GM21367 (cell line): ENCODE measurements around the gene RCBTB1.
"Not testable (repeated sequence)": the region's sequence is repeated elsewhere in the genome, so short reads cannot be mapped to it uniquely, and the experiment has no call there.

Source experiments
- ATAC-seq: cut with Tn5 transposase; IDR thresholded peaks from one replicate; pipeline ENCODE4 v1.9.1; 2021; ENCODE audit not compliant: unreplicated experiment

RCBTB1 gene

DNA sequence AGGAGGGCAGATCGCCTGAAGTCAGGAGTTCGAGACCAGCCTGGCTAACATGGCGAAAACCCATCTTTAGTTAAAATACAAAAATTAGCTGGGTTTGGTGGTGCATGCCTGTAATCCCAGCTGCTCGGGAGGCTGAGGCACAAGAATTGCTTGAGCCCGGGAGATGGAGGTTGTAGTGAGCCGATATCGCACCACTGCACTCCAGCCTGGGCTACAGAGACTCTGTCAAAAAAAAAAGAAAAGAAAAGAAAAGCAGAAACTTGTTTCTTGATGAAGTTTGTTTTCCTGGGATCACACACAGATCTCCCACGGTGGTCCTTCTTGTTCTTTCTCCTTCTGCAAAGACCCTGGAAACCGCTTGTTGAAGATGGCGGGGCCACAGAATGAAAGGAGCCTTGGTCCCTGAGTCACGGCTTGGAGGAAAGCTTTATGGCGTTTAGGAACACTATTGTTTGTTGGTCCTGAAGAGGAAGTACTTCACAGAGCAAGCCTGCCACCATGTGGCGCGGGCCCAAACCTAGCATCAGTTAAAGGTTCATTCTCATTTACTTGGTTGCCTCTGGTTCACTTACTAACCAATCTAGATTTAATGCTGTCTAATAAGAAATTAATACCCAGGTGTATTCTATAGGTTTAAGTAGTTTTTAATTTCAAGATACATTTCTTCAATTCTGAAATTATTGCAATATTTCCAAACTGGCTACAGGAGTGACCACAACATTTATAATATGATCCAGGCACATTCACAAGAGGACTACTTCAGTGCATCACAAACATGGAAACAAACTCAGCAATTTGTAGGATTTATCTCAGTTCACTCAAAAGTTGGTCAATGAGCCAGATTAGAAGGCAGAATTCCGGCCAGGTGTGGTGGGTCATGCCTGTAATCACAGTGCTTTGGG, 21.6 kb upstream of the RCBTB1 start:
- peak; percentile 92 for ATAC-seq

DNA sequence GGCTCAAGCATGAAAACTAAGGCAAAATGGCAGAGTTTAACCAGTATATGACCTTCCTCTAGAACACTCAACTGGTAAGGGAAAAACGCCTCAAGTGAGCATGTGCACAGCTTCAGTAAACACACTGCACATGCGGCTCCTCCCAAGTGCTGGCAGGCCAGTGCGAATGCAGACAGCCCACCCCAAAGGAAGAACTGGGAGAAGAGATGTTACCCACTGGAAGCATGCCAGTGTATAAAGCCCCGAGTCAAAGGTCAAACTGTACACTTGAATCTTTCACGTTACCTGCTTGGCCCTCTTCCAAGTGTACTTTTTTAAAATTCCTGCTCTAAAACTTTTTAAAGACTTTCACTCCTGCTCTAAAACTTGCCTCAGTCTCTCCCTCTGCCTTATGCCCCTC, 19.2 kb upstream of the RCBTB1 start:
- ATAC-seq, result no peak

DNA sequence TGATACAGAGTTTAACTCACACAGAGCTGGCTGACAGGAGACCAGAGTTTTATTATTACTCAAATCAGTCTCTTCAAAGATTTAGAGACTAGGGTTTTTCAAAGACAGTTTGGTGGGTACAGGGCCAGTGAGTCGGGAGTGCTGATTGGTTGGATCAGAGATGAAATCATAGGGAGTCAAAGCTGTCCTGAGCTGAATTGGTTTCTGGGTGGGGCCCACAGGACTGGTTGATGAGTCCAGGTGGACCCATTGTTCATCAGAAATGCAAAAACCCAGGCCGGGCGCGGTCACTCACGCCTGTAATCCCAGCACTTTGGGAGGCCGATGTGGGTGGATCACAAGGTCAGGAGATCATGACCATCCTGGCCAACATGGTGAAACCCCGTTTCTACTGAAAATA, 17.3 kb upstream of the RCBTB1 start:
- not testable (repeated sequence) for ATAC-seq

DNA sequence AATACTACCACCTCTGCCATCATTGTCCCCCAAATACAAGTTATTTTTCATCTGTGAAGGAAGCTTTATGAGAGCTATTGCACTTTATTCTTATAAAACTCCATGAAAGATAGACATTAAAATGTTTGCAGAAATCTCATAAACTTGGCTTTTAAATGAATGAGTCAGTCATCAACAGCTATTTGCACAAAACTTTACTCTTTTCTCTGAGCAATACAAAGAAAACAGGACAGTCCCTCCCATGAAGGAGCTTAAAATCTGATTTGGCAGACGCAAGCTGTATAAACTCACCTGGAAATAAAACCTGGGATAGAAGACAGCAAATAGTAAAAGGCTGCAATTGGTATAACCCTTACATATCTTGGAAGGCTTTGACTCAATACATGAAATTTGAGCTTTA, 16.6 kb upstream of the RCBTB1 start:
- ATAC-seq, result no peak

DNA sequence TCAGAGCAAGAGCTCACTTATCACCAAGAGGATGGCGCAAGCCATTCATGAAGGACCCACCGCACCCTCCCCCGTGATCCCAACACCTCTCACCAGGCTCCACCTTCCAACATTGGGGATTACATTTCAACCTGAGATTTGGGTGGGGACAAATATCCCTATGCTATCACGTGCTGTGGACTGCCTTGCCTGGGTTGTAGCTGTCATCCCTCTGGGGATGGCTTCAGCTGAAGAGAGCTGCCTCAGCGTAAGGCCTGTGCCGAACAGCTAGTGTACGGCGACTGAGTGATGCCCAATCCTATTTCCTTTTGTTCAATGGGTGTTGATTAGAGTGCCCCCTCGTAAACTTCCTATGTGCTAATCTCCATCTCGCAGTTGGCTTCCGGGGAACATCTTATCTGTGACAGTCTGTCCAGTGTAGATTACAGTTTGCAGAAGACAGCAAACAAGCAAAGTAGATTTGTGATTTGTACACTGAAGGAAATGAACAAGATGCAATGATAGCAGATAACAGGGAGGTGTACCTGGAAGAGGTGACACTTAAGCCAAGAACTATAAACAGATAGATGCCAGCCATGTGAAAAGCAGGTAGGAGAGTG, 11.8 kb upstream of the RCBTB1 start:
- no peak for ATAC-seq

DNA sequence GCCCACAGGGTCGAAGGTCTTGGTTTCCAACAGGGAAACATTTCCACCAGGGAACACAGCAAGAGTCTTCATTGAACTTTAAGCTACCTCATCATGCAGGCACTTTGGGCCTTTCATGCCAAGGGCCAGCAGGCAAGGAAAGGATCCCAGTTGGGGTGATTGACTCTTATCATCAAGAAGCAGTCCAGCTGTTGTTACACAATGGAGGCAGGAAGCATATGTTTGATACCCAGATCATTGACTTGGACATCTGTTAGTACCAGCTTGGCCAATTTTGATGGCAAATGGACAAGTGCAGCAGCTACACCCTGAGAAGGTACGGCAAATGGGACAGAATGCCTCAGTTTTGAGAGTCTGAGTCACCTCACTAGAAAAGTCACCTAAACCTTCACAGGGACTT, 10.9 kb upstream of the RCBTB1 start:
- ATAC-seq, result no peak

DNA sequence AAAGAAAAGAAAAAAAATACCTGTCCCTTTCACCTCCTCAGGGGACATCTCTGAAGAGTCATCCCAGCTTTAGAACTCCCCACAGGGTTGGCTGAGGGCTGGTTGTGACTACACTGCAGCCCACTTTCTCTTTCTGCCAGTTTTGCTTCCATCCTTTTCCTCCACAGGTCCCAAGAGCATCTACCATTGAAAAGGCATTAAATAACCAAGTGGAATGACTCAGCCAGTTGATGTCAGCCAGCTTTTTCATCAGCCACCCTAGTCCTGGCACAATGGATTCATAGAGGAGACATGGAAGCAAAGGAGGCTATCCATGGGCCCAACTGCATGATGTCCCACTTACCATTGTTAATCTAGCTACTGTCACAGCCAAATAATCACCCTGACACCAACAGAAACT, 9.2 kb upstream of the RCBTB1 start:
- ATAC-seq, result no peak

DNA sequence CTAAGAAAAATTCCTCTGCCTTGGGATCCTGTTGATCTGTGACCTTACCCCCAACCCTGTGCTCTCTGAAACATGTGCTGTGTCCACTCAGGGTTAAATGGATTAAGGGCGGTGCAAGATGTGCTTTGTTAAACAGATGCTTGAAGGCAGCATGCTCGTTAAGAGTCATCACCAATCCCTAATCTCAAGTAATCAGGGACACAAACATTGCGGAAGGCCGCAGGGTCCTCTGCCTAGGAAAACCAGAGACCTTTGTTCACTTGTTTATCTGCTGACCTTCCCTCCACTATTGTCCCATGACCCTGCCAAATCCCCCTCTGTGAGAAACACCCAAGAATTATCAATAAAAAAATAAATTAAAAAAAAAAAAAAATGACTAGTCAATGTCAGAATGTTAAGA, 8.5 kb upstream of the RCBTB1 start:
- not testable (repeated sequence) for ATAC-seq

DNA sequence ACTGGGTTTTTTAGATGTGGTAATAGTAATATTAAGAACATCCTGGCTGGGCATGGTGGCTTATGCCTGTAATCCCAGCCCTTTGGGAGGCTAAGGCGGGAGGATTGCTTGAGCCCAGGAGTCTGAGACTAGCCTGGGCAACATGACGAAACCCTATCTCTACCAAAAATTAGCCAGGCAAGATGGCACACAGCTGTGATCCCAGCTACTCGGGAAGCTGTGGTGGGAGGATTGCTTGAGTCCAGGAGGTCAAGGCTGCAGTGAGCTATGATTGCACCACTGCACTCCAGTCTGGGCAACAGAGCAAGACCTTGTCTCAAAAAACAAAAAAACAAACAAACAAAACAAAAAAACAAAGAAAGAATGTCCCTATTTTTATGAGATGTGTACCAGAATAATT, 5.4 kb upstream of the RCBTB1 start:
- not testable (repeated sequence) for ATAC-seq

DNA sequence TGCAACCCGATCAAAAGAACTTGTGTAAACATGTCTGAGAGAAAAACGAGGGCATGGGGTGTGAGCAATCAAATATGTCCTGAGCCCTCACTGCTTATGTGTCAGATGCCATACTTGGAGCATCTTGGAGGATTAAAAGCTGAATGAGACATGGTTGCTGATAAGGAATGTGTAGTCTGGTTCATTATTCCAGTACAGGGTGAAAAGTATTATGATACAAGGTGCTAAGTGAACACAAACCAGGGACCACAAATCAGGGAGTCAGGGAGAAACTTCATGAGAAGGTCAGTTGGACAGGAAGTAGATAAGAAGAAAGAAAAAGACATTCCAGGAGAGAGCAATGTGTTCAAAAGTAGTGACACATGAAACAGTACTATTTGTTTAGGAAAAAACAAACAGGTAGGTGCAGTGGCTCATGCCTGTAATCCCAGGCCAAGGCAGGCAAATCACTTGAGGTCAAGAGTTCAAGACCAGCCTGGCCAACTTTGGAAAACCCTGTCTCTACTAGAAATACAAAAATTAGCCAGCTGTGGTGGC, 2.0 kb upstream of the RCBTB1 start:
- ATAC-seq, result no peak

DNA sequence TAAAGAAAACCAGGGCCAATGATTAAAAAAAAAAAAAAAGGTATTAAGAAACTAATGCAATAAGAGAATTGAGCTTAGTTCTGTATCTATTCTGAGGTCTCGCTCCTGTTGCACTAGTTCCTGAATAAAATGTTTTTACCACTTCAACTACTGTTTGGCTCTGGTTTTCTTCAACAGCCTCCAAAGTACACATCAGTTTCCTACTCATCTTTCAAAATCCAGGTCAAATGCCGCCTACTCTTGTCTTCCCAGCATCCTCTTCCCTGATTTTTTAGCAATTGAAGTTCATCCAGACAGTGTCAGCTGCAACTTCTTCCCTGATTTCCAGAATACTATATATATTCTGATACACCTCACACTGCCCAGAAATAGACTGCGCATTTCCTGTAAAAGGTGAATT, 1.4 kb upstream of the RCBTB1 start:
- ATAC-seq, result no peak

DNA sequence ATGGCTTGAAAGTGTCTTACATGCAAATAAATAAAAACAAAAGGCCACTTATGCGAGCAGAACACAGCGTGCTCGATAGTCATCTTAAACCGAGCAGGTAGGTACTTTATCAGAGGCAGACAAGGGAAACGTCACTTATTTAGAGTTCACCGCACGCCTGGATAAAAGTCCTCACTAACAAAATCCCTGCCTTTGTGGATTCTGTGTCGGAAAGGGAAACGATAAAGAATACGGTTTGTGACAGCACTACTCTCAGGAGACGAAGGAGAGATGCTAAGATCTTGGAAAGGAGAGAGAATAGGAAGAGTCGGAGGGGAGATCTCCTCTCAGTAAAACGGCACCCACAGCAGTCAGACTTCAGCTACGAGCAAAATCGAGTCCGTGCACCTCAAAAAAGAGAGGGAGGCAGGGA, 581 bp downstream of the RCBTB1 start:
- peak; percentile 12 for ATAC-seq

DNA sequence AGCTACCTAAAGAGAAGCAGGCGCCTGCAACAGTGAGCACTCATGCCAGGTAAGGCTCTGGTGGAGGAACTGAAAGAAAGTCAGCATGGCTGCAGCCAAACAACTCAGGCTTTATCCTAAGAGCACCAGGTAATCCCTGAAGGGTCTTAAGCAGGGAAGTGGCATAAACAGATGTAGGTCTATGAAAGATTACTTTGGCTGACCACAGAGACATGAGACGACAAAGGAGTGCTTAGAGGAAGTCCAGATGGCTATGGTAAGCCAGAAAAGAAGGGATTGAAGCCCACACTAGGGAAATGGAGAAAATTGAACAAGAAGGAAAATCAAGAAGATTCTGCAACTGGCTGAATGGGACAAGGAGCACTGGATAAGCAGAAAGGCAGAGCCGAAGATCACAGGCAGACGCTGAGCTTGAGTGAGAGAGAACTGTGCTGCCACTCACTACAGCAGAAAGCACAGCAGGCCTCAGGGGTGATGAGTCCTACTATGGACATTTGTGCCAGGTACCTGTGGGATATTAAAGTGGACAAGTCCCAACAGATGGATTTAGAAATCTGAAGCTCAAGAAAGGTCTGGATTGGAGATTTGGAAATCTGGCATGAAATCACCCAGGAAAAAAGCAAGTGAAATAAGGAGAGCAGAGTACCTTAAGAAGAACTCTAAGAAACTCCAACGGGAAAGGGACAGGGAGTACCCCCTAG, 4.2 kb downstream of the RCBTB1 start:
- ATAC-seq, result no peak

DNA sequence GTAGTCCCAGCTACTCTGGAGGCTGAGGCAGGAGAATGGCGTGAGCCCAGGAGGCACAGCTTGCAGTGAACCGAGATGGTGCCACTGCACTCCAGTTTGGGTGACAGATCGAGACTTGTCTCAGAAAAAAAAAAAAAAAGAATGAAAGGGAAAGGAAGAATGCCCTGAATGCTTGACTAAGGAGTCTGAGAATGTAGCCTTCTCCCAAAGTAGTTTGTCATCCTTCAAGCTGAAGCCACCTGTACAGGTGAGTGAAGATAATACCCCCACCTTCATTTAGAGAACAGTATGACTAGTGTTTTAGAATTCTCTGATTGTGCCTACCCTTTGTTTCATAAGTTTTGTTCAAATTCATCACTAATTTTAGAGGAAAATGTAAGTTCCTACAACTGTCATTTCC, 5.9 kb downstream of the RCBTB1 start:
- ATAC-seq, result no peak

DNA sequence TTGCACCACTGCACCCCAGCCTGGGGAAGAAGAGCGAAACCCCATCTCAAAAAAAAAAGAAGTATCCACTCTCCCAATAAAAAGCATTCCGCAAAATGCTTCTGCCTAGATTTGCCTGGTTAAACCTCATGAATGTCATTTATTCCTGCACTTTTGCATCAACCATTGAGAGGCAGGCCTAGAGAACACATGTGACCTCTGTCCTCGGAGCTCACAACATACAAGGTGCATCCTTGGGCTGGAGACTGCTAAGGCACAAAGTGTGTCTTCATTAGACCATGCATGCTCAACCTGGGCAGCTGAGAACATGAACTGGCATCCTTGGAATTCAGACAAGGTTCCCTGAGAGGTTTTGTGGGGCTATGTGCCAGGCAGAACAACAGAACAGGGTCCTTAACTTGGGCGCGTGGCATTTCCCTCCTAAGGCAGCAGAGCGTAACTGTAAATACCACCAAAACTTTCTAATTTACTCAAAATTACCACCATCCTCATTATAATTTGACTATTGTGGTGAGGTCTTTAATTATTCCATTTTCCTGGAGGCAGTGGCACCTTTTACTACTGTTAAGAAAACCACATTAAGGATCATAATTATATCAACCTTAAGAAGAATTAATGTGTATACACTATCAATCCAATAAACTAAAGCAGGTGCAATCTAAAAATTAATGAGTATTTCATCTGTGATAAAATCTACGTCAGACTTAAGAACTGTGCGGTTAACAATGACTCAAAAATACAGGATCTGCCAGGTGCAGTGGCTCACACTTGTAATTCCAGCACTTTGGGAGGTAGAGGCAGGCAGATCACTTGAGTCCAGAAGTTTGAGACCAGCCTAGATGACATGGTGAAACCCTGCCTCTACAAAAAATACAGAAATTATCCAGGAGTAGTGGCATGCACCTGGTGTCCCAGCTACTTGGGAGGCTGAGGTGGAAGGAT, 13.8 kb downstream of the RCBTB1 start:
- ATAC-seq, result no peak

DNA sequence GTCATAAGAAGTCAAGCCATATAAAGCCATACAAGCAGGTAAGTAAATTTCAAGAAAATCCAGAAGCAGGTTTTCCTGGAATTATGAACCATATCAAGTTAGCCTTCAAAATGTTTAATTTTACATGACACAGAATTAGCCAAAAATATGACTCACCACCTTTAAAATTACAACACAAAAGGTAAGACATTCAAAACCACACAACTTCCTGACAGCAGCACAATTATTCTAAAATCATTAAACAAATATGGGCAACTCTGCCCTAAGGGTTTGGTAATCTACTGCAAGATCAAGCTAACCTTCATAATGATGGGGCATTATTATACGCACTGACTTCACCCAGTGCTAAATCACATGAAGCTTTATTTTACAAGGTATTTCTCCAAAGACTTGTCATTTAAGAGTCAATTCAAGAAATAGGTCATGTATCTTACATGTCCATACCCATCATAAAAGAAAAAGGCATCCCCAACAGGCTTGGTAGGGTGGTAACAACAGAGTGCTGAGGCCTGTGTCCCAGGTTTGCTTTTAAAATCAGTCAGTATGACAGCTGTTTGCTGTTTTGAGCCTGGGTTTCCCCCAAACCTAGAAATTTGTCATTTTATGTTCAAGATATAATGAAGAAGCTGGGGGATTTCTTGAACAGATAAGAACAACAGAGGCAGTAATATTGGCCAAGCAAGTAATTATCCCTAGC, 15.2 kb downstream of the RCBTB1 start:
- no peak for ATAC-seq

DNA sequence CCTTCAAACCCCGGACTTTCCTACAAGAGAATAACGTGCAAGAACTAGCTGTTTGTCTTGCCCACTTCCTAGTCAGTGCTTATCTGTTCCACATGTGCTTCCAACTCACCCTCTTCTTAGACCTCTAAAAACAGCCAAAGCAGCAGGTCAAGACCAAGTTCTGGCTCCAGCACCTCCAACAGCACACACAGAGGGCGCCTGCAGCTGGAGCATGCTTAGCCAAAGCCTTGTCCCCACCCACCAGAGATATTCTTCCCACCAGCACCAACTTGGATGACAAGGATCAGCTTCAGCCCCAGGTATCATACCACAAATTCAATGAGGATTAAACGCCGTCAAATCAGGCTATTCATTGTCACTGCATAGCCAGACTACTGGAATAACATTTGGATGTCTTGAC, 17.9 kb downstream of the RCBTB1 start:
- no peak for ATAC-seq

DNA sequence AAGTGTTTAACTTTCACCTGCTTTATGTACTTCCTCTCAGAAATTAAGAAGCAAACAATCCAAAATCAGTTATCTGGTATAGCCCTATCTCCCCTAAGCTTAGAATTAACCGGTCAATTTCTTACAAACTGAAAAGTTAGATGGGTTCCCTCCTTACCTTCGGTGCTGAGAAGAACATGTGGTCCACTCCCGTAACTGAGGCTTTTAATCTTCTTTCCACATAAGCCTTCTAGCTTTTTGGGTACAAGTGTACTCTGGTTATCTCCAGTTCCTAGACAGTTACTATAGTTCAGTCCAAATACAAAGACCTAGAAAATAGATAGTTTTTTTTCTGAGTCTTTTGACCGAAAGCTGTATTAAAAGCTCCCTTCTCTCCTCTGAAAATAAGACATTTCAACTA, 18.9 kb downstream of the RCBTB1 start:
- no peak for ATAC-seq

DNA sequence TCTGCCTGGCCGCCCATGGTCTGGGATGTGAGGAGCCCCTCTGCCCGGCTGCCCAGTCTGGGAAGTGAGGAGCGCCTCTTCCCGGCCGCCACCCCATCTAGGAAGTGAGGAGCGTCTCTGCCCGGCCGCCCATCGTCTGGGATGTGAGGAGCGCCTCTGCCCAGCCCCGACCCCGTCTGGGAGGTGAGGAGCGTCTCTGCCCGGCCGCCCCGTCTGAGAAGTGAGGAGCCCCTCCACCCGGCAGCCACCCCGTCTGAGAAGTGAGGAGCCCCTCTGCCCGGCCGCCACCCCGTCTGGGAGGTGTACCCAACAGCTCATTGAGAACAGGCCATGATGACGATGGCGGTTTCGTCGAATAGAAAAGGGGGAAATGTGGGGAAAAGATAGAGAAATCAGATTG, 19.9 kb downstream of the RCBTB1 start:
- not testable (repeated sequence) for ATAC-seq

DNA sequence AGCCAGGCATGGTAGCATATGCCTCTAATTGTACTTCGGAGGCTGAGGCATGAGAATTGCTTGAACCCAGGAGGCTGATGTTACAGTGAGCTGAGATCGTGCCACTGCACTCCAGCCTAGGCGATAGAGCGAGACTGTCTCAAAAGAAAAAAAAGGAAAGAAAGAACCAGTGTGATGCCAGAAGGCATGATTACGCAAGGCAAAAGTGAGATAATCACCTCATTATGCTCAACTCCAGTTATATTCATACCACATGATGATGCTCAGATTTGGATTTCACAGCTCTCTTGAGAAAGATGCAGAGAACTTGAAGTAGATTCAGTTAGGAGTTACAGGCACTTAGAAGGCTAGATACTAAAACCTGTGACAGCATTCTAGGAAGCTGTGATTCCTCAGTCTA, 21.8 kb downstream of the RCBTB1 start:
- no peak for ATAC-seq
